Amygdala (tissue), 56 donors: ENCODE results near the gene CFAP73.

ENCODE experiments used
- DNase-seq, 56 donors: peaks; one replicate each; lab custom pipeline; 2025; lab: John Stamatoyannopoulos, UW

Gene CFAP73

GRCh38 chr12:113118142-113118541 lies 31.4 kb upstream of the CFAP73 start:
- DNase-seq: no peak

- peak in 35 of 56 donors; percentile 13 to 82 (median 51) for DNase-seq
Observed at GRCh38 chr12:113119980-113120669, 29.4 kb upstream of the CFAP73 start.

- DNase-seq: peak in 4 of 56 donors; percentile 7 to 48 (median 20)
Observed at GRCh38 chr12:113120670-113121370, 28.7 kb upstream of the CFAP73 start.

- DNase-seq: no peak
Observed at GRCh38 chr12:113127791-113128199, 21.7 kb upstream of the CFAP73 start.

GRCh38 chr12:113128802-113129663 lies 20.5 kb upstream of the CFAP73 start:
- DNase-seq: no peak

GRCh38 chr12:113129664-113130456 lies 19.7 kb upstream of the CFAP73 start:
- DNase-seq: no peak

- DNase-seq: peak in 50 of 56 donors; percentile 11 to 86 (median 59)
Observed at GRCh38 chr12:113130457-113131135, 18.9 kb upstream of the CFAP73 start.

- DNase-seq: peak in 4 of 56 donors; percentile 17 to 37 (median 32)
Observed at GRCh38 chr12:113131556-113131955, 18.0 kb upstream of the CFAP73 start.

GRCh38 chr12:113133036-113133435 lies 16.5 kb upstream of the CFAP73 start:
- no peak for DNase-seq

- DNase-seq: no peak
Observed at GRCh38 chr12:113133666-113134065, 15.9 kb upstream of the CFAP73 start.

GRCh38 chr12:113134071-113134470 lies 15.5 kb upstream of the CFAP73 start:
- DNase-seq: peak in 1 of 56 donors; percentile 34

GRCh38 chr12:113134521-113134951 lies 15.0 kb upstream of the CFAP73 start:
- peak in 1 of 56 donors; percentile 23 for DNase-seq

GRCh38 chr12:113135178-113136127 lies 14.1 kb upstream of the CFAP73 start, which contains the start of gene RASAL1:
Gene RASAL1 (minus strand): TSS chr12:113135761. CDS start chr12:113135462, 299 bp downstream.
- DNase-seq: peak in 38 of 56 donors; percentile 14 to 78 (median 58)

GRCh38 chr12:113136128-113136989 lies 13.2 kb upstream of the CFAP73 start:
- DNase-seq: peak in 45 of 56 donors; percentile 17 to 90 (median 65)

- DNase-seq: no peak
Observed at GRCh38 chr12:113136990-113137511, 12.5 kb upstream of the CFAP73 start.

- DNase-seq: no peak
Observed at GRCh38 chr12:113137861-113138783, 11.4 kb upstream of the CFAP73 start.
